ENCODE results near the gene SYNGR2. TPM values are rescaled to one million over a fixed set of nuclear protein-coding genes. Genes with fewer than 3 reads are reported as not detected.

The SYNGR2 gene
- total RNA-seq, 1 experiment from 2014 or later = 148 TPM

GRCh38 chr17:78185981-78186691, 17.8 kb downstream of the SYNGR2 start:
- H3K27ac ChIP-seq (ENCODE audit: low read depth, low read length) = peak overlapping the region; percentile 52
- no peaks in the 10 kb centered on the region for H3K9me2 ChIP-seq (ENCODE audit: insufficient read depth)
- ChIA-PET POLR2A (interaction anchor here (0.7 to 4.1 kb wide), 23 partner anchors 11 to 228 kb away, joined by 3 to 77 read pairs (median 6); partner anchors contain the start of genes TMC6, TMC8 and TNRC6C), RAD21 (ENCODE audit: low non-redundant PET in 1 of 2, low total read pairs in 2 of 2, uncharacterized antibody in 2 of 2, unreplicated experiment in 2 of 2) (interaction anchor here (0.7 to 1.4 kb wide), 3 partner anchors 21 to 101 kb away, joined by 3 to 9 read pairs (median 7); no protein-coding TSS in a partner anchor), CTCF (interaction anchor here (0.8 to 2.8 kb wide), 15 partner anchors 8 to 167 kb away, joined by 3 to 14 read pairs (median 5); no protein-coding TSS in a partner anchor)
- peak overlapping the region; percentile 94 to 95 for H3K4me3 ChIP-seq (replicated peaks in 1 of 2; ENCODE audit: low read depth in 1 of 2, low read length in 2 of 2)
- BruUV-seq (replicated peaks) = TSS peak; percentile 40
- intact Hi-C loops (cut with micrococcal nuclease) = loop anchor here (2.0 kb wide), 1 partner anchor 17 kb away; the partner anchor contains the start of gene SYNGR2
- TF ChIP-seq TCF7L2 (IDR thresholded peaks at IDR 0.05; ENCODE audit: borderline replicate concordance, extremely low read depth, insufficient read depth, insufficient read length) (no peak), YY1 (IDR thresholded peaks at IDR 0.05; ENCODE audit: extremely low read depth, insufficient replicate concordance, low read depth, low read length) (no peak), POLR2A (IDR thresholded peaks at IDR 0.05; ENCODE audit: borderline replicate concordance, extremely low read depth, insufficient read depth, insufficient read length) (no peak), EZH2 (IDR thresholded peaks at IDR 0.05) (no peak), RAD21 (IDR thresholded peaks at IDR 0.05; ENCODE audit: low read depth) (no peak), MAX (IDR thresholded peaks at IDR 0.05) (no peak), SIN3A (IDR thresholded peaks at IDR 0.05; ENCODE audit: low read depth) (no peak)
- TF ChIP-seq, protein P1, sequence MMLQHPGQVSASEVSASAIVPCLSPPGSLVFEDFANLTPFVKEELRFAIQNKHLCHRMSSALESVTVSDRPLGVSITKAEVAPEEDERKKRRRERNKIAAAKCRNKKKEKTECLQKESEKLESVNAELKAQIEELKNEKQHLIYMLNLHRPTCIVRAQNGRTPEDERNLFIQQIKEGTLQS (IDR thresholded peaks at IDR 0.05) = no peak
- TF ChIP-seq, protein P2, sequence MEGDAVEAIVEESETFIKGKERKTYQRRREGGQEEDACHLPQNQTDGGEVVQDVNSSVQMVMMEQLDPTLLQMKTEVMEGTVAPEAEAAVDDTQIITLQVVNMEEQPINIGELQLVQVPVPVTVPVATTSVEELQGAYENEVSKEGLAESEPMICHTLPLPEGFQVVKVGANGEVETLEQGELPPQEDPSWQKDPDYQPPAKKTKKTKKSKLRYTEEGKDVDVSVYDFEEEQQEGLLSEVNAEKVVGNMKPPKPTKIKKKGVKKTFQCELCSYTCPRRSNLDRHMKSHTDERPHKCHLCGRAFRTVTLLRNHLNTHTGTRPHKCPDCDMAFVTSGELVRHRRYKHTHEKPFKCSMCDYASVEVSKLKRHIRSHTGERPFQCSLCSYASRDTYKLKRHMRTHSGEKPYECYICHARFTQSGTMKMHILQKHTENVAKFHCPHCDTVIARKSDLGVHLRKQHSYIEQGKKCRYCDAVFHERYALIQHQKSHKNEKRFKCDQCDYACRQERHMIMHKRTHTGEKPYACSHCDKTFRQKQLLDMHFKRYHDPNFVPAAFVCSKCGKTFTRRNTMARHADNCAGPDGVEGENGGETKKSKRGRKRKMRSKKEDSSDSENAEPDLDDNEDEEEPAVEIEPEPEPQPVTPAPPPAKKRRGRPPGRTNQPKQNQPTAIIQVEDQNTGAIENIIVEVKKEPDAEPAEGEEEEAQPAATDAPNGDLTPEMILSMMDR (IDR thresholded peaks at IDR 0.05 in 2 of 3, conservative IDR thresholded peaks at IDR 0.05 in 1 of 3; ENCODE audit: borderline replicate concordance in 1 of 3, insufficient read depth in 1 of 3, low read depth in 2 of 3, low read length in 2 of 3) = no peak
- ATAC-seq = peak; percentile 43
- no peaks in the 10 kb centered on the region for H3K9me3 ChIP-seq (ENCODE audit: control insufficient read depth in 1 of 2, insufficient read depth in 1 of 2, low read depth in 1 of 2, low read length in 2 of 2)
- peaks cover 29 to 44% of the 10 kb centered on the region in 2 experiments for H3K36me3 ChIP-seq (ENCODE audit: control insufficient read depth in 1 of 2, insufficient read depth in 2 of 2, low read length in 2 of 2)
- peaks cover 84% of the 10 kb centered on the region for H3K79me2 ChIP-seq (ENCODE audit: insufficient read depth, low read length)
- H3K4me2 ChIP-seq (ENCODE audit: low read length) = peak overlapping the region; percentile 99
- DNase-seq (ENCODE audit: low read depth, low spot score) = no peak
- H3K9ac ChIP-seq (ENCODE audit: low read length) = peak overlapping the region; percentile 98
- H3K27me3 ChIP-seq (ENCODE audit: insufficient read depth, low read length) = no peaks in the 10 kb centered on the region
- H2AFZ ChIP-seq (ENCODE audit: low read depth, low read length, poor library complexity, severe bottlenecking) = no peak overlapping the region
- 0 out of 2 replicates have a peak, but pooled peaks cover 3% of the 10 kb centered on the region for H4K20me1 ChIP-seq (ENCODE audit: insufficient read depth)
- peaks cover 22 to 55% of the 10 kb centered on the region in 2 experiments for H3K4me1 ChIP-seq (ENCODE audit: control insufficient read depth in 1 of 2, insufficient read depth in 2 of 2, low read length in 2 of 2)
